Keratinocyte (primary cell): Measurements from ENCODE around the gene SPRED1. TPM values are rescaled to one million over a fixed set of nuclear protein-coding genes. Genes with fewer than 3 reads are reported as not detected.
"Not testable (repeated sequence)": the region's sequence is repeated elsewhere in the genome, so short reads cannot be mapped to it uniquely, and the experiment has no call there.

Experiments
- DNase-seq: peaks from one replicate; pipeline ENCODE4 v3.0.0-alpha.2; 2011; ENCODE audit warnings: low read depth, missing footprints, low spot score
- FAIRE-seq: peaks from 2 replicates; lab custom pipeline; 2011; peaks lifted over from hg19 to GRCh38; lab: Jason Lieb, UNC
- H2AFZ ChIP-seq: 2 replicates; pipeline ENCODE4 v1.6.0; 2012; ENCODE audit warnings: low read length, control low read depth, inconsistent platforms; ENCODE audit not compliant: control insufficient read depth
- H3K27ac ChIP-seq: 2 replicates; pipeline ENCODE4 v1.5.1; 2011; ENCODE audit warnings: low read length; ENCODE audit not compliant: control insufficient read depth, insufficient read depth
- H3K27me3 ChIP-seq: 3 replicates; pipeline ENCODE4 v1.6.0; 2011; ENCODE audit warnings: low read length; ENCODE audit not compliant: control insufficient read depth, insufficient read depth; ENCODE audit errors: extremely low read depth
- H3K36me3 ChIP-seq, 2 experiments: 2 replicates in 1 of 2; 3 replicates in 1 of 2; pipeline ENCODE4 v1.5.1; 2011; ENCODE audit warnings: low read length in 2 of 2, mild to moderate bottlenecking in 1 of 2; ENCODE audit not compliant: control insufficient read depth in 2 of 2, insufficient read depth in 2 of 2; ENCODE audit errors: extremely low read depth in 1 of 2
- H3K4me1 ChIP-seq: 3 replicates; pipeline ENCODE4 v1.5.1; 2011; ENCODE audit warnings: low read length; ENCODE audit not compliant: control insufficient read depth, insufficient read depth; ENCODE audit errors: extremely low read depth
- H3K4me2 ChIP-seq: 3 replicates; pipeline ENCODE4 v1.6.0; 2011; ENCODE audit warnings: low read depth, low read length; ENCODE audit not compliant: control insufficient read depth, insufficient read depth; ENCODE audit errors: extremely low read depth
- H3K4me3 ChIP-seq, 3 experiments: fragments of 200-600 bp in 1 of 3; sonication (generic) in 1 of 3; 2 replicates in 2 of 3; 3 replicates in 1 of 3; pipeline ENCODE4 v1.5.1; 2011 to 2016; ENCODE audit warnings: low read length in 3 of 3, mild to moderate bottlenecking in 3 of 3, control low read depth in 2 of 3, inconsistent platforms in 1 of 3, low read depth in 1 of 3, mixed read lengths in 1 of 3, mixed run types in 1 of 3, moderate library complexity in 1 of 3; ENCODE audit not compliant: control insufficient read depth in 2 of 3, insufficient read depth in 2 of 3; ENCODE audit errors: extremely low read depth in 1 of 3
- H3K79me2 ChIP-seq: 2 replicates; pipeline ENCODE4 v1.6.0; 2012; ENCODE audit warnings: low read length; ENCODE audit not compliant: control insufficient read depth, insufficient read depth
- H3K9ac ChIP-seq: 3 replicates; pipeline ENCODE4 v1.6.0; 2011; ENCODE audit warnings: low read length; ENCODE audit not compliant: control insufficient read depth, insufficient read depth; ENCODE audit errors: extremely low read depth
- H3K9me1 ChIP-seq: 3 replicates; pipeline ENCODE4 v1.6.0; 2011; ENCODE audit warnings: low read length; ENCODE audit not compliant: control insufficient read depth, insufficient read depth; ENCODE audit errors: extremely low read depth
- H3K9me3 ChIP-seq: 2 replicates; pipeline ENCODE4 v1.5.1; 2012; ENCODE audit warnings: low read depth, low read length; ENCODE audit not compliant: control insufficient read depth
- H4K20me1 ChIP-seq: 3 replicates; pipeline ENCODE4 v1.6.0; 2011; ENCODE audit warnings: low read length; ENCODE audit not compliant: control insufficient read depth, insufficient read depth; ENCODE audit errors: extremely low read depth
- CTCF ChIP-seq, 3 experiments: IDR thresholded peaks in 1 of 3; conservative IDR thresholded peaks in 1 of 3; optimal IDR thresholded peaks in 1 of 3; 2 replicates in 2 of 3; 3 replicates in 1 of 3; pipeline versions ENCODE3 to v1.5.1; 2011; ENCODE audit warnings: low read length in 3 of 3, mild to moderate bottlenecking in 3 of 3, moderate library complexity in 2 of 3, control low read depth in 1 of 3, inconsistent platforms in 1 of 3; ENCODE audit not compliant: insufficient read depth in 2 of 3; ENCODE audit errors: extremely low read depth in 1 of 3
- EZH2 ChIP-seq: IDR thresholded peaks from one replicate; pipeline ENCODE4 v1.6.1; 2012; ENCODE audit warnings: inconsistent platforms, mild to moderate bottlenecking, low read length, moderate library complexity
- dilution Hi-C: fragments of 300-500 bp; cut with MboI; formaldehyde crosslinking; loops from one replicate; pipeline ENCODE4 v1.7.0; 2020; ENCODE audit warnings: low sequenced_read_pairs; ENCODE audit not compliant: extremely low pct_ligation_motif_present
- polyA plus RNA-seq, 5 experiments: library from polyadenylated mRNA; depleted of rRNA in 3 of 5; stranded (reverse) in 3 of 5; stranded (forward) in 1 of 5; unstranded in 1 of 5; fragments of >200 nt; gene quantifications; 1 replicate in 1 of 5; 2 replicates in 3 of 5; 3 replicates in 1 of 5; pipeline versions ENCODE4 v1.2.1 to v1.2.3, GENCODE V29; 2011 to 2012; ENCODE audit warnings: missing spikeins in 2 of 5, low read depth in 1 of 5, low replicate concordance in 1 of 5

SPRED1 gene
- polyA plus RNA-seq, 1 donor (not counting 4 experiments of a cell fraction or from before 2014, with no cell fraction given) = 11.5 TPM

GRCh38 chr15:38271144-38271543 lies 18.5 kb downstream of the SPRED1 start:
- Histone ChIP-seq H3K9me1 (peaks cover 3% of the 10 kb centered on the region), H3K36me3 (peaks cover 0 to 3% of the 10 kb centered on the region in 2 experiments), H3K27ac (no peak overlapping the region), H3K4me3 (no peak overlapping the region), H3K4me2 (no peak overlapping the region), H3K9me3 (no peaks in the 10 kb centered on the region), H3K9ac (no peak overlapping the region), H4K20me1 (peaks cover 5% of the 10 kb centered on the region), H3K79me2 (peaks cover 89% of the 10 kb centered on the region), H3K4me1 (peaks cover 29% of the 10 kb centered on the region), H3K27me3 (no peaks in the 10 kb centered on the region), H2AFZ (no peak overlapping the region)
- dilution Hi-C loops = no loop called here
- DNase-seq (no peak), FAIRE-seq (no peak)
- TF ChIP-seq CTCF (optimal IDR thresholded peaks at IDR 0.05 in 1 of 3, IDR thresholded peaks at IDR 0.05 in 1 of 3, conservative IDR thresholded peaks at IDR 0.05 in 1 of 3; ENCODE audit: extremely low read depth in 1 of 3, insufficient read depth in 2 of 3, low read length in 3 of 3) (no peak), EZH2 (no peak)

GRCh38 chr15:38271895-38272294 lies 19.3 kb downstream of the SPRED1 start:
- H3K36me3 ChIP-seq = peaks cover 0 to 3% of the 10 kb centered on the region in 2 experiments
- H2AFZ ChIP-seq = no peak overlapping the region
- H3K27me3 ChIP-seq = no peaks in the 10 kb centered on the region
- H3K9ac ChIP-seq = no peak overlapping the region
- peaks cover 5% of the 10 kb centered on the region for H4K20me1 ChIP-seq
- FAIRE-seq = no peak
- no peak overlapping the region for H3K4me2 ChIP-seq
- H3K27ac ChIP-seq = no peak overlapping the region
- DNase-seq = no peak
- peaks cover 3% of the 10 kb centered on the region for H3K9me1 ChIP-seq
- H3K9me3 ChIP-seq = no peaks in the 10 kb centered on the region
- dilution Hi-C loops = no loop called here
- H3K4me3 ChIP-seq = no peak overlapping the region
- peaks cover 89% of the 10 kb centered on the region for H3K79me2 ChIP-seq
- peaks cover 21% of the 10 kb centered on the region for H3K4me1 ChIP-seq
- TF ChIP-seq EZH2 = no peak
- no peak for TF ChIP-seq CTCF (optimal IDR thresholded peaks at IDR 0.05 in 1 of 3, IDR thresholded peaks at IDR 0.05 in 1 of 3, conservative IDR thresholded peaks at IDR 0.05 in 1 of 3; ENCODE audit: extremely low read depth in 1 of 3, insufficient read depth in 2 of 3, low read length in 3 of 3)

GRCh38 chr15:38272431-38272830 lies 19.8 kb downstream of the SPRED1 start:
- H3K36me3 ChIP-seq, dilution Hi-C loops, H4K20me1 ChIP-seq, H3K4me2 ChIP-seq, H3K9me3 ChIP-seq, H2AFZ ChIP-seq, DNase-seq, H3K27ac ChIP-seq, H3K9me1 ChIP-seq, H3K9ac ChIP-seq, FAIRE-seq, H3K4me3 ChIP-seq, H3K27me3 ChIP-seq: not testable (repeated sequence)
- peaks cover 16% of the 10 kb centered on the region for H3K4me1 ChIP-seq
- peaks cover 94% of the 10 kb centered on the region for H3K79me2 ChIP-seq
